Gastroesophageal sphincter (tissue), 3 donors: ENCODE measurements around the gene KRTAP17-1.

Experiments used
- EP300 ChIP-seq: sonication (generic); formaldehyde crosslinking; IDR thresholded peaks from one replicate; pipeline ENCODE4 v1.6.1; 2017; ENCODE audit warnings: antibody characterized with exemption, mild to moderate bottlenecking
- POLR2A ChIP-seq, 2 donors: fragments of 450-650 bp; IDR thresholded peaks; one replicate each; pipeline ENCODE4 v1.6.1; 2017; ENCODE audit warnings: antibody characterized with exemption in 2 of 2, mild to moderate bottlenecking in 2 of 2, moderate library complexity in 1 of 2
- POLR2AphosphoS5 ChIP-seq: sonication (generic); formaldehyde crosslinking; IDR thresholded peaks from one replicate; pipeline ENCODE4 v1.6.1; 2017; ENCODE audit warnings: antibody characterized with exemption
- TF ChIP-seq, protein P1 (sequence below), 4 experiments: fragments of 200-600 bp in 2 of 4; fragments of 450-650 bp in 2 of 4; sonication (generic) in 1 of 4; IDR thresholded peaks; one replicate each; pipeline ENCODE4 v1.5.1; 2017 to 2019; ENCODE audit warnings: antibody characterized with exemption in 4 of 4, mild to moderate bottlenecking in 2 of 4, moderate library complexity in 2 of 4

DNA sequence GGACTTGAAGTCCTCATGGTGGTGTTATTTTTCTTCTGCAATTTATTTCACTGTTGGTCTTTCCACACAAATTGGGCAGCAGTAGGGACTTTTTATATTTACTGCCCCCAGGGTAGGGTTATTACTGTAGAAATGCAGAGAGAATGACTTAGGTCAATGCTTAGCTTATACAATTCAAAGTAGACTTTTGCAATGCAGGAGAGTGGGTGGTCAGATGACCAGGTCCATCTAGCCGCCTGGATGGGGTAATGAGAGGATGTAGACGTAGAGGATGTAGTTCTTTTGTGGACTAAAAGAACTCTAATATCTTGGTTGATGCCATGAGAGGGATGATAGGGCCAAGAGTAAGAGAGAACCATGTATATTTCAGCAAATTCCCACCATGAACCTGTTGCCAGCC, 2.7 kb upstream of the KRTAP17-1 start:
- TF ChIP-seq, protein P1, sequence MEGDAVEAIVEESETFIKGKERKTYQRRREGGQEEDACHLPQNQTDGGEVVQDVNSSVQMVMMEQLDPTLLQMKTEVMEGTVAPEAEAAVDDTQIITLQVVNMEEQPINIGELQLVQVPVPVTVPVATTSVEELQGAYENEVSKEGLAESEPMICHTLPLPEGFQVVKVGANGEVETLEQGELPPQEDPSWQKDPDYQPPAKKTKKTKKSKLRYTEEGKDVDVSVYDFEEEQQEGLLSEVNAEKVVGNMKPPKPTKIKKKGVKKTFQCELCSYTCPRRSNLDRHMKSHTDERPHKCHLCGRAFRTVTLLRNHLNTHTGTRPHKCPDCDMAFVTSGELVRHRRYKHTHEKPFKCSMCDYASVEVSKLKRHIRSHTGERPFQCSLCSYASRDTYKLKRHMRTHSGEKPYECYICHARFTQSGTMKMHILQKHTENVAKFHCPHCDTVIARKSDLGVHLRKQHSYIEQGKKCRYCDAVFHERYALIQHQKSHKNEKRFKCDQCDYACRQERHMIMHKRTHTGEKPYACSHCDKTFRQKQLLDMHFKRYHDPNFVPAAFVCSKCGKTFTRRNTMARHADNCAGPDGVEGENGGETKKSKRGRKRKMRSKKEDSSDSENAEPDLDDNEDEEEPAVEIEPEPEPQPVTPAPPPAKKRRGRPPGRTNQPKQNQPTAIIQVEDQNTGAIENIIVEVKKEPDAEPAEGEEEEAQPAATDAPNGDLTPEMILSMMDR (IDR thresholded peaks at IDR 0.05): no peak
- no peak for TF ChIP-seq POLR2A (IDR thresholded peaks at IDR 0.05)
- no peak for TF ChIP-seq EP300
- no peak for TF ChIP-seq POLR2AphosphoS5
